Thyroid gland (tissue), 4 donors: ENCODE data around the gene CFAP410. TPM values are rescaled to one million over a fixed set of nuclear protein-coding genes. Genes with fewer than 3 reads are reported as not detected.

ENCODE experiments used
- DNase-seq, 2 donors: peaks; one replicate each; pipeline ENCODE4 v3.0.0-alpha.2; 2019
- H3K27ac ChIP-seq, 3 donors: fragments of 200-600 bp; sonication (generic); 1 replicate in 2 of 3; 2 replicates in 1 of 3; pipeline ENCODE4 v1.5.1; 2016 to 2019; ENCODE audit warnings: mild to moderate bottlenecking in 1 of 3, moderate library complexity in 1 of 3
- H3K27me3 ChIP-seq: fragments of 200-600 bp; sonication (generic); one replicate; pipeline ENCODE4 v1.5.1; 2019
- H3K36me3 ChIP-seq, 2 donors: fragments of 200-600 bp; sonication (generic); one replicate each; pipeline ENCODE4 v1.5.1; 2016 to 2019
- H3K4me1 ChIP-seq, 2 donors: fragments of 200-600 bp; sonication (generic); one replicate each; pipeline ENCODE4 v1.5.1; 2017 to 2019
- H3K4me3 ChIP-seq, 3 donors: fragments of 200-600 bp; sonication (generic); replicated peaks in 1 of 3; 1 replicate in 2 of 3; 2 replicates in 1 of 3; pipeline ENCODE4 v1.5.1; 2016; ENCODE audit warnings: mild to moderate bottlenecking in 1 of 3
- H3K9me3 ChIP-seq: fragments of 200-600 bp; sonication (generic); one replicate; pipeline ENCODE4 v1.5.1; 2017
- POLR2A ChIP-seq, 2 donors: fragments of 450-650 bp; IDR thresholded peaks; one replicate each; pipeline ENCODE4 v1.6.1; 2017; ENCODE audit warnings: antibody characterized with exemption in 2 of 2, mild to moderate bottlenecking in 2 of 2, moderate library complexity in 1 of 2
- WGBS, 2 donors: methylation state at CpG; one replicate each; pipeline ENCODE4 v1.1.5; 2017; 5-methylcytosine and 5-hydroxymethylcytosine counted together
- intact Hi-C: fragments of 100-400 bp; cut with DNase I; formaldehyde crosslinking; loops from one replicate; pipeline ENCODE4 v1.15.1; 2023
- total RNA-seq, 4 donors: library from RNA; depleted of rRNA; stranded (reverse); fragments of >200 nt; gene quantifications; one replicate each; pipeline ENCODE4 v1.2.3, GENCODE V29; 2016
- TF ChIP-seq, protein P1 (sequence below), 6 experiments: fragments of 200-600 bp in 3 of 6; fragments of 450-650 bp in 3 of 6; sonication (generic) in 3 of 6; IDR thresholded peaks; one replicate each; pipeline ENCODE4 v1.5.1; 2016 to 2019; ENCODE audit warnings: antibody characterized with exemption in 6 of 6, mild to moderate bottlenecking in 2 of 6, inconsistent platforms in 1 of 6, moderate library complexity in 1 of 6

Gene CFAP410
- total RNA-seq, 4 donors from 2014 or later, result 55.2 to 93.4 (median 64.1) TPM

DNA sequence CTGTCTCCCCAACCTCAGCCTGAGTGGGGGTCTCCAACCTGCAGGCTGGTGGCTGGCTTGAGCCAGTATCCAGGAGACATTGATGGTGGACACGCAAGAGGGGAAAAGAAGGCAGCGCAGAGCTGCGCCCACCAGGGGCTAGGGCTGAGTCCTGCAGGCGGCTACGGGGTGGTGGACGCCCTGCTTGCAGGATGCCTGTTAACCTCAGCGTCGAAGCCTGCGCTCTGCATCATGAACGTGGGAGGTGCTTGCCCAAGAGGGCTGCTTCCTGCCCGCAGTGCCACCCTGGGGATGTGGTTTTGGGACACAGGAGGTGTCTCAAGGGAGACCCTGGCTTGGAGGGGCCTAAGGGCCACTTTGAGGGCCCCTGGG lies 11.6 kb downstream of the CFAP410 start:
- intact Hi-C loops, result no loop called here
- no peaks in the 10 kb centered on the region for H3K9me3 ChIP-seq
- no peak for DNase-seq
- no peak overlapping the region for H3K4me3 ChIP-seq
- peaks cover 34 to 35% of the 10 kb centered on the region in 2 donors for H3K36me3 ChIP-seq
- WGBS, 2 donors, result 97 to 98% methylated on average over 9 to 11 of the region's 11 CpGs
- H3K27me3 ChIP-seq, result no peaks in the 10 kb centered on the region
- no peak for TF ChIP-seq POLR2A (IDR thresholded peaks at IDR 0.05)
- TF ChIP-seq, protein P1, sequence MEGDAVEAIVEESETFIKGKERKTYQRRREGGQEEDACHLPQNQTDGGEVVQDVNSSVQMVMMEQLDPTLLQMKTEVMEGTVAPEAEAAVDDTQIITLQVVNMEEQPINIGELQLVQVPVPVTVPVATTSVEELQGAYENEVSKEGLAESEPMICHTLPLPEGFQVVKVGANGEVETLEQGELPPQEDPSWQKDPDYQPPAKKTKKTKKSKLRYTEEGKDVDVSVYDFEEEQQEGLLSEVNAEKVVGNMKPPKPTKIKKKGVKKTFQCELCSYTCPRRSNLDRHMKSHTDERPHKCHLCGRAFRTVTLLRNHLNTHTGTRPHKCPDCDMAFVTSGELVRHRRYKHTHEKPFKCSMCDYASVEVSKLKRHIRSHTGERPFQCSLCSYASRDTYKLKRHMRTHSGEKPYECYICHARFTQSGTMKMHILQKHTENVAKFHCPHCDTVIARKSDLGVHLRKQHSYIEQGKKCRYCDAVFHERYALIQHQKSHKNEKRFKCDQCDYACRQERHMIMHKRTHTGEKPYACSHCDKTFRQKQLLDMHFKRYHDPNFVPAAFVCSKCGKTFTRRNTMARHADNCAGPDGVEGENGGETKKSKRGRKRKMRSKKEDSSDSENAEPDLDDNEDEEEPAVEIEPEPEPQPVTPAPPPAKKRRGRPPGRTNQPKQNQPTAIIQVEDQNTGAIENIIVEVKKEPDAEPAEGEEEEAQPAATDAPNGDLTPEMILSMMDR (IDR thresholded peaks at IDR 0.05), result no peak
- peaks cover 5 to 6% of the 10 kb centered on the region in 2 donors for H3K4me1 ChIP-seq
- no peak overlapping the region for H3K27ac ChIP-seq

DNA sequence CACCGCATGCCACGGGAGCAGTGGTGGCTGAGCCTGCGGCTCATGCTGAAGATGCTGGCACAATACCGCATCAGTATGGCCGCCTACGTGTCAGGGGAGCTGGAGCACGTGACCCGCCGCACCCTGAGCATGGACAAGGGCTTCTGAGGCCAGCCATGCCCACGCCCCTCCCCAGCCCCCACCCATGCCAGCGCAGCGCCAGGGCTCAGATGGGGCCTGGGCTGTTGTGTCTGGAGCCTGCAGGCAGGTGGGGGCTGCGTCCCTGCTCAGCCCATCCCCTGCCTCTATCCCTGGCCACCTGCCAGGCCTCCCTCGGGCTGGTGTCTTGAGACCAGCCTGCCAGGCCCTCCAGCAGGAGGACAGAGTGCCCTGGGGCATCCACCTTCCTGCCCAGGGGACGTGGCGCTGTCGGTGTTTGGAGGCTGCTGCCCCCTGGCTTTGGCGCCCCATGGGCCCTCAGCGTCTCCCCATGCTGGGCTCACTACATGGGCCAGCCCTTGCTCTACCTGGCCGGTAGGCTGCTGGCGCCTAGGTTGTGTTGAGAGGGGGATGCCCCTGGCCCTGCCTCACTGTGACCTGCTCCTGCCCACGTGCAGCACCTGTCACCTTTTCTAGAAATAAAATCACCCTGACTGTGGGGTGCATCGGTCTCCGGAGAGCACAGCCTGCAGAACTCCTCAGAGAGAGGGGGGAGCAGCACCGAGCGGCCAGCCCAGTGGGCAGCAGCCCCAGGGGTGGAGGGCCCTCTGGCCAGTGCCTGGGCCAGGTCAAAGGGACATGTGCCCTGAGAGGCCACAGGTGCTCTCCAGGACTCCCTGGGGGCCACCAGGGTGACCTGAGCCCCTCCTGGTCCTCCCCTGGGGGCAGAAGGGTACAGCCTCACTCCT lies 12.2 kb downstream of the CFAP410 start:
- Histone ChIP-seq H3K9me3 (no peaks in the 10 kb centered on the region), H3K27me3 (no peaks in the 10 kb centered on the region), H3K4me3 (no peak overlapping the region), H3K36me3 (peaks cover 34 to 37% of the 10 kb centered on the region in 2 donors), H3K27ac (no peak overlapping the region), H3K4me1 (peaks cover 5 to 6% of the 10 kb centered on the region in 2 donors)
- intact Hi-C loops, result no loop called here
- no peak for TF ChIP-seq POLR2A (IDR thresholded peaks at IDR 0.05)
- TF ChIP-seq, protein P1 (IDR thresholded peaks at IDR 0.05), result no peak
- WGBS, 2 donors, result 94% methylated on average over 6 to 15 of the region's 26 CpGs
- DNase-seq, result no peak

DNA sequence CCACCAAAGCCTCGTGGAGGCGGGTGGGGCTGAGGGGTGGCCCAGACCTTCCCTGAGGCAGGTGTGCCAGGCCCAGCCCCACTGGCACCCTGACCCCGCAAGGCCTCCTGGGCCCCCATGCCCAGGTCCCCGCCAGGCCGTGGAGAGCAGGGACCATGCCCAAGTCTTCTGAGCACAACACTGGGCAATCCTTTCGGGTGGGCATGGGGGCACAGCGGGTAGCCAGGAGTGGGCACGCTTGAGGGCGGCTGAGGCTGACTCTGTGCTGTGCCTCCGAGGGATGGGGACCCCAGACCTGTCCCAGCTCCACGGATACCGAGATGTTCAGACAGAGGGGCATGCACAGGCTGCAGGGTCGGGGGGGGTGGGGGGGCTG lies 12.9 kb downstream of the CFAP410 start:
- Histone ChIP-seq H3K9me3 (no peaks in the 10 kb centered on the region), H3K4me3 (no peak overlapping the region), H3K27me3 (no peaks in the 10 kb centered on the region), H3K36me3 (peaks cover 33 to 42% of the 10 kb centered on the region in 2 donors), H3K27ac (no peak overlapping the region), H3K4me1 (peaks cover 5 to 6% of the 10 kb centered on the region in 2 donors)
- TF ChIP-seq, protein P1 (IDR thresholded peaks at IDR 0.05), result no peak
- no peak for TF ChIP-seq POLR2A (IDR thresholded peaks at IDR 0.05)
- DNase-seq, result no peak
- WGBS, 2 donors, result 86 to 93% methylated on average over 6 to 12 of the region's 13 CpGs
- intact Hi-C loops, result no loop called here

DNA sequence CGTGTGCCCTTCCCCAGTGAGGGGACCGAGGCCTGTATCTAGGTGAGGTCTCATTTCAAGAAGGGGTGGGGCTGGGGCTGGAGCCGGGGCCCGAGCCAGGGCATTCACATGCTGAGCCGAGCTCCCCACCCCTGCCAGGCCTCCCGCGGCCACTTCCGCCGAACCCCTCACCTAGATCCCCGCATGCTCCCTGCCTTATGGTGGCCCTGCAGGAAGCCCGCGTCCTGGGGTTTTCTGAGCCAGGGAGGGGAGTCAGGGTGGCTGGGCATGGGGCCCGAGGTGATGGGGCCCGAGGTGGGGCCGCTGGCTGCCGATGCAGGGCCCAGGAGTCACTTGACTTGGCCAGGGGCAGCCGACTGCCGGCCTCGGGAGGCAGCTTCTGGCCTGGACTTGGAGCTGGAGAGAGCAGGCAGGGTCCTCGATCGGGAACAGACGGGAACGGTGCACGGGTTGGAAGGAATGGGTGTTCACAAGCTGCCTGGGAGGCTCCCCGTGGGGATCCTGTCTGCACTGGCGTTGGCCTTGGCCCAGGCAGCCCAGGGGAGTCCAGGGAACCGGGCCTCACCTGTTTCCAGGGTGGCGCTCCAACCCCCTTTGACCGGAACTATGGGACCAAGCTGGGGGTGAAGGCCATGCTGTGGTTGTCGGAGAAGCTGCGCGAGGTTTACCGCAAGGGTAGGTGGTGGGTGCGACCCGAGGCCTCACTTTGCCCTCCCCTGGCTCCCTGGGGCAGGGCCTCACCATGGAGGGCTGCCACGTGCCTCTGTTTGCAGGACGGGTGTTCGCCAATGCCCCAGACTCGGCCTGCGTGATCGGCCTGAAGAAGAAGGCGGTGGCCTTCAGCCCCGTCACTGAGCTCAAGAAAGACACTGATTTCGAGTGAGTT lies 13.6 kb downstream of the CFAP410 start:
- WGBS, 2 donors, result 94 to 96% methylated on average over 25 to 33 of the region's 44 CpGs
- intact Hi-C loops, result no loop called here
- Histone ChIP-seq H3K27me3 (no peaks in the 10 kb centered on the region), H3K27ac (no peak overlapping the region), H3K4me1 (peaks cover 5 to 6% of the 10 kb centered on the region in 2 donors), H3K36me3 (peaks cover 33 to 42% of the 10 kb centered on the region in 2 donors), H3K4me3 (no peak overlapping the region), H3K9me3 (no peaks in the 10 kb centered on the region)
- DNase-seq, result no peak
- TF ChIP-seq, protein P1 (IDR thresholded peaks at IDR 0.05), result no peak
- TF ChIP-seq POLR2A (IDR thresholded peaks at IDR 0.05), result no peak

DNA sequence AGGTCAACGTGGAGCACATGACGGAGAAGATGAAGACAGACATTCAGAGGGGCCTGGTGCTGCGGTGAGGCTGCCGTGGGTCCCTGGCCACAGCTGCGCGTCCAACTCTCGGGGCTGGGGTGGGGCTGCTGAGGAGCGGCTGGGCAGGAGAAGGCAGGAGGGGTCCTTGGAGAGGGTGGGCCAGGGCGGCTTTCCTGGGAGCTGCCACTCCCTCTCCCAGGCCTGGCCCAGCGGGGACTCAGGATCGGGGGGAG lies 14.4 kb downstream of the CFAP410 start:
- TF ChIP-seq, protein P1 (IDR thresholded peaks at IDR 0.05), result no peak
- TF ChIP-seq POLR2A (IDR thresholded peaks at IDR 0.05), result no peak
- DNase-seq, result no peak
- no peaks in the 10 kb centered on the region for H3K9me3 ChIP-seq
- H3K4me1 ChIP-seq, result peaks cover 5 to 6% of the 10 kb centered on the region in 2 donors
- peaks cover 33 to 46% of the 10 kb centered on the region in 2 donors for H3K36me3 ChIP-seq
- H3K4me3 ChIP-seq, result no peak overlapping the region
- no peaks in the 10 kb centered on the region for H3K27me3 ChIP-seq
- WGBS, 2 donors, result 92 to 96% methylated on average over 8 to 9 of the region's 11 CpGs
- intact Hi-C loops, result no loop called here
- no peak overlapping the region for H3K27ac ChIP-seq
